Measurements from ENCODE around the gene COL9A3.

- TF ChIP-seq EZH2phosphoT487 (IDR thresholded peaks at IDR 0.05; ENCODE audit: low read length) (no peak), EZH2 (optimal IDR thresholded peaks at IDR 0.05; ENCODE audit: low read depth, low read length) (peak; percentile 58), CTCF (IDR thresholded peaks at IDR 0.05; ENCODE audit: low read length) (no peak)
These were observed 593 bp upstream of the COL9A3 start for GRCh38 chr20:62816031-62816883.

All from MM.1S (cell line).